Ovary (tissue), 9 donors: ENCODE results near the gene CRYGN. TPM values are rescaled to one million over a fixed set of nuclear protein-coding genes. Genes with fewer than 3 reads are reported as not detected.

Experiments used
- DNase-seq, 5 donors: peaks; one replicate each; pipeline ENCODE4 v3.0.0-alpha.2; 2019 to 2020
- H3K27ac ChIP-seq, 2 donors: fragments of 200-600 bp; one replicate each; pipeline versions ENCODE4 v1.5.1 to v1.8.0; 2019 to 2022
- H3K27me3 ChIP-seq: fragments of 200-600 bp; one replicate; pipeline ENCODE4 v1.8.0; 2022
- H3K36me3 ChIP-seq: fragments of 200-600 bp; sonication (generic); one replicate; pipeline ENCODE4 v1.5.1; 2019
- H3K4me1 ChIP-seq: one replicate; pipeline ENCODE4 v1.8.1; 2013; ENCODE audit warnings: mild to moderate bottlenecking, moderate library complexity; ENCODE audit not compliant: insufficient read depth
- H3K4me3 ChIP-seq: fragments of 200-600 bp; sonication (generic); one replicate; pipeline ENCODE4 v1.5.1; 2017
- H3K9me3 ChIP-seq, 2 donors: fragments of 200-600 bp in 1 of 2; sonication (generic) in 1 of 2; one replicate each; pipeline versions ENCODE4 v1.5.1 to v1.8.1; 2013 to 2019; ENCODE audit warnings: mild to moderate bottlenecking in 1 of 2, moderate library complexity in 1 of 2
- CTCF ChIP-seq, 3 donors: fragments of 450-650 bp in 2 of 3; fragments of 200-600 bp in 1 of 3; IDR thresholded peaks; one replicate each; pipeline versions ENCODE4 v1.5.1 to v1.8.0; 2016 to 2022; ENCODE audit warnings: antibody characterized with exemption in 3 of 3, mild to moderate bottlenecking in 1 of 3
- EP300 ChIP-seq: sonication (generic); formaldehyde crosslinking; IDR thresholded peaks from one replicate; pipeline ENCODE4 v1.6.1; 2017; ENCODE audit warnings: antibody characterized with exemption
- POLR2A ChIP-seq: fragments of 450-650 bp; IDR thresholded peaks from one replicate; pipeline ENCODE4 v1.6.1; 2017; ENCODE audit warnings: antibody characterized with exemption, mild to moderate bottlenecking, moderate library complexity
- WGBS, 3 donors: extraction: QIAGEN DNeasy Blood & Tissue Kit in 1 of 3; methylation state at CpG; one replicate each; pipeline versions ENCODE4 v1.1.5 to v1.1.7; 2013 to 2017; 5-methylcytosine and 5-hydroxymethylcytosine counted together
- intact Hi-C, 4 donors: fragments of 100-400 bp; cut with DNase I; formaldehyde crosslinking; loops; one replicate each; pipeline versions ENCODE4 v1.11.0 to v1.15.1; 2022 to 2023
- polyA plus RNA-seq, 2 donors: library from polyadenylated mRNA; stranded (reverse); fragments of 200-250 nt in 1 of 2; fragments of 350-450 nt in 1 of 2; fragmentation: Illumina TruSeq in 1 of 2; extraction: RNeasy Lipid Tissue Mini Kit (QIAGEN cat#74804) in 1 of 2; gene quantifications; one replicate each; pipeline ENCODE4 v1.2.3, GENCODE V29; 2013 to 2014
- total RNA-seq, 7 donors: library from RNA; depleted of rRNA in 2 of 7; stranded (reverse); fragments of >200 nt in 2 of 7; fragmentation: NEBNext Ultra II Directional in 3 of 7; extraction: Animal tissue kit (Norgen Biotek cat#: 25700) in 3 of 7; gene quantifications; one replicate each; pipeline versions ENCODE4 v1.1.0 to v1.2.4, GENCODE V29; 2016 to 2023
- donor health status: DM: no; HTN: no; CAD: no; lungs with moderate emphysema.
- donor health status: DM: no; HTN: no; CAD: no.
- donor health status: Bipolar disorder and iron deficiency.
- donor health status: DM: yes; HTN: yes; CAD: no.
- donor health status: DM: no; HTN: no; CAD: no.
- donor health status: DM: yes; HTN: yes; CAD: no.

CRYGN gene
- total and polyA plus RNA-seq, 9 donors = 0.24 to 2.3 (median 0.67) TPM; not detected in 2

GRCh38 chr7:151454932-151455530, 15.1 kb upstream of the CRYGN start:
- H3K27ac ChIP-seq = no peak overlapping the region
- H3K9me3 ChIP-seq = no peaks in the 10 kb centered on the region
- intact Hi-C loops = loop anchor here in 2 of 4 donors (5.0 kb wide), 2 partner anchors 177 to 302 kb away; no protein-coding TSS in a partner anchor
- H3K27me3 ChIP-seq = no peaks in the 10 kb centered on the region
- no peak for TF ChIP-seq CTCF (IDR thresholded peaks at IDR 0.05)
- TF ChIP-seq EP300 = no peak
- TF ChIP-seq POLR2A = no peak
- 89 to 93% (median 92%) methylated on average over 15 of the region's 15 CpGs for WGBS, 3 donors
- no peak overlapping the region for H3K4me3 ChIP-seq
- peak in 2 of 5 donors; percentile 21 to 23 for DNase-seq
- H3K4me1 ChIP-seq = peaks cover 3% of the 10 kb centered on the region
- no peaks in the 10 kb centered on the region for H3K36me3 ChIP-seq

GRCh38 chr7:151454305-151454704, 14.4 kb upstream of the CRYGN start:
- intact Hi-C loops = no loop called here
- H3K36me3 ChIP-seq = no peaks in the 10 kb centered on the region
- no peak overlapping the region for H3K27ac ChIP-seq
- WGBS, 3 donors = 82 to 85% (median 84%) methylated on average over 14 of the region's 14 CpGs
- H3K27me3 ChIP-seq = no peaks in the 10 kb centered on the region
- no peak for DNase-seq
- TF ChIP-seq POLR2A (no peak), CTCF (IDR thresholded peaks at IDR 0.05) (no peak), EP300 (no peak)
- H3K4me3 ChIP-seq = no peak overlapping the region
- no peaks in the 10 kb centered on the region for H3K9me3 ChIP-seq
- no peaks in the 10 kb centered on the region for H3K4me1 ChIP-seq

GRCh38 chr7:151453326-151453791, 13.4 kb upstream of the CRYGN start:
- no peaks in the 10 kb centered on the region for H3K9me3 ChIP-seq
- H3K27ac ChIP-seq = no peak overlapping the region
- 79 to 85% (median 83%) methylated on average over 13 of the region's 13 CpGs for WGBS, 3 donors
- peak in 2 of 5 donors; percentile 16 to 29 for DNase-seq
- no peaks in the 10 kb centered on the region for H3K36me3 ChIP-seq
- H3K4me3 ChIP-seq = no peak overlapping the region
- no peaks in the 10 kb centered on the region for H3K4me1 ChIP-seq
- TF ChIP-seq CTCF (IDR thresholded peaks at IDR 0.05) = no peak
- TF ChIP-seq EP300 = no peak
- TF ChIP-seq POLR2A = no peak
- intact Hi-C loops = no loop called here
- H3K27me3 ChIP-seq = no peaks in the 10 kb centered on the region

GRCh38 chr7:151452680-151453325, 12.9 kb upstream of the CRYGN start:
- 82 to 89% (median 88%) methylated on average over 15 of the region's 15 CpGs for WGBS, 3 donors
- TF ChIP-seq EP300 (no peak), CTCF (IDR thresholded peaks at IDR 0.05) (no peak), POLR2A (no peak)
- peak in 2 of 5 donors; percentile 9 to 30 for DNase-seq
- H3K27me3 ChIP-seq = no peaks in the 10 kb centered on the region
- H3K36me3 ChIP-seq = no peaks in the 10 kb centered on the region
- H3K27ac ChIP-seq = no peak overlapping the region
- H3K9me3 ChIP-seq = no peaks in the 10 kb centered on the region
- intact Hi-C loops = no loop called here
- H3K4me1 ChIP-seq = peaks cover under 1% of the 10 kb centered on the region
- no peak overlapping the region for H3K4me3 ChIP-seq
